Measurements from ENCODE around the gene SPO11.

GRCh38 chr20:57342829-57343228 lies 13.2 kb downstream of the SPO11 start:
- TF ChIP-seq CTCF (IDR thresholded peaks at IDR 0.05) (no peak), EZH2 (IDR thresholded peaks at IDR 0.05; ENCODE audit: borderline replicate concordance, insufficient read depth, low read depth, low read length, poor library complexity, severe bottlenecking) (no peak)
